GM12872 (cell line): Measurements from ENCODE around the gene ASB4.

ENCODE experiments used
- TF ChIP-seq, protein P1 (sequence below): IDR thresholded peaks from 3 replicates; pipeline ENCODE4 v1.5.1; 2011; ENCODE audit warnings: low read depth, mild to moderate bottlenecking, low read length, moderate library complexity; ENCODE audit not compliant: insufficient read depth

ASB4 gene

DNA sequence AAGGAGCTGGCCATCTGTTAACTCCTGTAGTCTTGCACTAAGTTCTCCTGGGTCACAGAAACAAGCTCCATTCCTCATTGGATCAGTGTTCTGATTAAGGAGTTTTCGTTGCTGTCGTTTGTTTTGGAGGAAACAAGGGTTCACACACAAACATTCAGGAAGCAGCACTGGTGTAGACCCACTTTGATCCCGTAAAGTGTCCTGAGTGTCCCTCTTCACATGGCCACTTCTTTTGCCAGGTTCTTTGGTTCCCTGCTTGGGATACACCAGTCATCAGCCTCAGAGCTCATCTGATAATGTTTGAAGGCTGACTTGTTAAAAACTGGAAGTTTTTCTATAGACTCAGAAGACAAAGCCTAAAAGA lies 99.7 kb downstream of the ASB4 start:
- TF ChIP-seq, protein P1, sequence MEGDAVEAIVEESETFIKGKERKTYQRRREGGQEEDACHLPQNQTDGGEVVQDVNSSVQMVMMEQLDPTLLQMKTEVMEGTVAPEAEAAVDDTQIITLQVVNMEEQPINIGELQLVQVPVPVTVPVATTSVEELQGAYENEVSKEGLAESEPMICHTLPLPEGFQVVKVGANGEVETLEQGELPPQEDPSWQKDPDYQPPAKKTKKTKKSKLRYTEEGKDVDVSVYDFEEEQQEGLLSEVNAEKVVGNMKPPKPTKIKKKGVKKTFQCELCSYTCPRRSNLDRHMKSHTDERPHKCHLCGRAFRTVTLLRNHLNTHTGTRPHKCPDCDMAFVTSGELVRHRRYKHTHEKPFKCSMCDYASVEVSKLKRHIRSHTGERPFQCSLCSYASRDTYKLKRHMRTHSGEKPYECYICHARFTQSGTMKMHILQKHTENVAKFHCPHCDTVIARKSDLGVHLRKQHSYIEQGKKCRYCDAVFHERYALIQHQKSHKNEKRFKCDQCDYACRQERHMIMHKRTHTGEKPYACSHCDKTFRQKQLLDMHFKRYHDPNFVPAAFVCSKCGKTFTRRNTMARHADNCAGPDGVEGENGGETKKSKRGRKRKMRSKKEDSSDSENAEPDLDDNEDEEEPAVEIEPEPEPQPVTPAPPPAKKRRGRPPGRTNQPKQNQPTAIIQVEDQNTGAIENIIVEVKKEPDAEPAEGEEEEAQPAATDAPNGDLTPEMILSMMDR: no peak

DNA sequence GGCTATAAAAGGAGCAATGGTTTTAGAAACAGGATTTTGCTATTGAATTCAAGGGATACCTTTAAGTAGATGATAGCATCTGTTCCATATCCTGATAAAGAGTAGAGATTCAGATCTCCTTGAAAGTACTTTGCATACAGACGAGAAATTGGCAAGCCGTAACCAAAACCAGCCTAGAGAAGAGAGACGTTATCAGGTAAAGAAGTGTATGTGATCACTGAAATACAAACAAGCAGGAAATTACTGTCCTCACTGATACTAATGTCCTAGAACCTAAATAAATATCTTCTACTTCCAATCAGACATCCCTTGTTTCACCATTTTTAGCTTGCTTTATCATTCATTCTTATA lies 101.2 kb downstream of the ASB4 start:
- TF ChIP-seq, protein P1: no peak

DNA sequence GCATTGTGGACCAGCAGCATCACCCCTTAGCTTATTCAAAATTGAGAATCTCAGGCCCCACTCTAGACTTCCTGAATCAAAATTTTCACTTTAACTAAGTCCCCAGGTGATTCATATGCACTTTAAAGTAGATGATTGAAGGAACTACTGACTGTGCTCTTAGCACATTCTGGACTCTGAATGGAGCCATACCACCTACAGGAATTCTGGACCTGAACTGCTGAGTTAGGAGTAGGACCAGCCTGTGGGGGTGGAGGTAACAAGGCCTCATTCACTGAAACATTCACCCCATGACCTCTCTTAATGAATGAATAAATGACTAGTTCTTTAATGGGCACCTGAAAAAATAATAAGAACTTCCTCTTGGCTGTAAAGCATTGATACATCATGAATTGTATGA lies 103.3 kb downstream of the ASB4 start:
- TF ChIP-seq, protein P1: no peak

DNA sequence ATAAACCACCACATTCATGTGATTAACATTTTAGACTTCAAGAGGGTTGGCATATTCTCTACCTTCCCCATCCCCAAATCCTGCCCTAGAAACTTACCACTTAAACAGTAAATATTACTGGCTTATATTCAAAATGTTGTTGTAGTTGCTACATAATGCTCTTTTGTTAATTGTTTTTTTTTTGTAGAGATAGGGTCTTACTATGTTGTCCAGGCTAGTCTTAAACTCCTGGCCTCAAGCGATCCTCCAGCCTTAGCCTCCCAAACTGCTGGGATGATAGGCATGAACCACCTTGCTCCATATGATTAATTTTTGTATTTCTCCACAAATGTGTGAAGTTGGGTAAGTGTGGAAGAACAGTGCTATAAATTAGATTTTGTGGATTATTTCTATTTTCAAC lies 104.0 kb downstream of the ASB4 start:
- TF ChIP-seq, protein P1: no peak
